AG04450 (cell line): Measurements from ENCODE around the gene CAMKK2. TPM values are rescaled to one million over a fixed set of nuclear protein-coding genes. Genes with fewer than 3 reads are reported as not detected.
"Not testable (repeated sequence)": the region's sequence is repeated elsewhere in the genome, so short reads cannot be mapped to it uniquely, and the experiment has no call there.

Experiments used
- CTCF ChIA-PET: fragments of 300-600, 350-600 bp; formaldehyde crosslinking; extraction: SDS; loops from one replicate; lab custom pipeline; 2022; ENCODE audit warnings: antibody characterized with exemption, inconsistent platforms; lab: Charles Lee
- POLR2A ChIA-PET: fragments of 350-600 bp; formaldehyde crosslinking; extraction: SDS; loops from one replicate; lab custom pipeline; 2021; ENCODE audit warnings: antibody characterized with exemption, inconsistent platforms; lab: Yijun Ruan, JAX
- DNase-seq: peaks from one replicate; pipeline ENCODE4 v3.0.0-alpha.2; 2011; ENCODE audit warnings: low read depth, low spot score
- H3K27ac ChIP-seq: one replicate; pipeline ENCODE4 v1.5.1; 2012; ENCODE audit warnings: low read depth, low read length, control low read depth
- H3K27me3 ChIP-seq: one replicate; pipeline ENCODE4 v1.6.0; 2012; ENCODE audit warnings: low read length; ENCODE audit not compliant: control insufficient read depth, insufficient read depth
- H3K4me3 ChIP-seq: 2 replicates; pipeline ENCODE4 v1.5.1; 2011; ENCODE audit warnings: mild to moderate bottlenecking, low read depth, low read length, control low read depth
- H3K9me3 ChIP-seq: 2 replicates; pipeline ENCODE4 v1.5.1; 2012; ENCODE audit warnings: low read length; ENCODE audit not compliant: control insufficient read depth, insufficient read depth
- CTCF ChIP-seq: IDR thresholded peaks from 2 replicates; pipeline ENCODE4 v1.5.1; 2011; ENCODE audit warnings: low read depth, low read length, control low read depth, inconsistent platforms
- polyA plus RNA-seq: library from polyadenylated mRNA; depleted of rRNA; stranded (reverse); fragments of >200 nt; gene quantifications from 2 replicates; pipeline ENCODE4 v1.2.3, GENCODE V29; 2011

CAMKK2 gene
- polyA plus RNA-seq, 1 experiment: 23.1 TPM

GRCh38 chr12:121209221-121209620 is 87.3 kb downstream of the CAMKK2 start:
- DNase-seq: no peak
- CTCF ChIA-PET: no interaction called here
- Histone ChIP-seq H3K9me3 (no peaks in the 10 kb centered on the region; the same call in 1 of the 2 replicates), H3K4me3 (peak overlapping the region; percentile 65), H3K27me3 (no peaks in the 10 kb centered on the region), H3K27ac (no peak overlapping the region)
- POLR2A ChIA-PET: no interaction called here
- no peak for TF ChIP-seq CTCF

- CTCF ChIA-PET, H3K4me3 ChIP-seq, H3K9me3 ChIP-seq, DNase-seq, POLR2A ChIA-PET, H3K27ac ChIP-seq, H3K27me3 ChIP-seq: not testable (repeated sequence)
These were observed 87.9 kb downstream of the CAMKK2 start for GRCh38 chr12:121208571-121208970.

- TF ChIP-seq CTCF: no peak
- CTCF ChIA-PET: interaction anchor here (1.9 kb wide), 1 partner anchor 25 kb away, joined by 6 read pairs; no protein-coding TSS in a partner anchor
- no peak overlapping the region for H3K4me3 ChIP-seq
- H3K27me3 ChIP-seq: peaks cover 5% of the 10 kb centered on the region
- POLR2A ChIA-PET: no interaction called here
- no peaks in the 10 kb centered on the region; the same call in 1 of the 2 replicates for H3K9me3 ChIP-seq
- no peak for DNase-seq
- no peak overlapping the region for H3K27ac ChIP-seq
These were observed 91.0 kb downstream of the CAMKK2 start for GRCh38 chr12:121205491-121205890.

- ChIA-PET CTCF (no interaction called here), POLR2A (no interaction called here)
- no peak for DNase-seq
- Histone ChIP-seq H3K4me3 (no peak overlapping the region), H3K27ac (no peak overlapping the region), H3K9me3 (no peaks in the 10 kb centered on the region), H3K27me3 (peaks cover 5% of the 10 kb centered on the region)
- no peak for TF ChIP-seq CTCF
These were observed 93.0 kb downstream of the CAMKK2 start for GRCh38 chr12:121203482-121203881.

GRCh38 chr12:121202407-121203355 is 93.8 kb downstream of the CAMKK2 start:
- no peak overlapping the region for H3K4me3 ChIP-seq
- H3K9me3 ChIP-seq: no peaks in the 10 kb centered on the region
- POLR2A ChIA-PET: no interaction called here
- H3K27me3 ChIP-seq: peaks cover 5% of the 10 kb centered on the region
- H3K27ac ChIP-seq: no peak overlapping the region
- no peak for DNase-seq
- TF ChIP-seq CTCF: no peak
- CTCF ChIA-PET: no interaction called here

- CTCF ChIA-PET, POLR2A ChIA-PET, DNase-seq, H3K27ac ChIP-seq, H3K4me3 ChIP-seq, H3K27me3 ChIP-seq, H3K9me3 ChIP-seq: not testable (repeated sequence)
These were observed 95.4 kb downstream of the CAMKK2 start for GRCh38 chr12:121201140-121201539.
